HG03064 (cell line): ENCODE data around the gene RASA3.
"Not testable (repeated sequence)": the region's sequence is repeated elsewhere in the genome, so short reads cannot be mapped to it uniquely, and the experiment has no call there.

Experiments used
- ATAC-seq: cut with Tn5 transposase; IDR thresholded peaks from one replicate; pipeline ENCODE4 v1.9.1; 2021; ENCODE audit warnings: low read depth; ENCODE audit not compliant: unreplicated experiment

RASA3 gene

GRCh38 chr13:114143806-114144605 lies 11.6 kb upstream of the RASA3 start:
- peak; percentile 51 for ATAC-seq

DNA sequence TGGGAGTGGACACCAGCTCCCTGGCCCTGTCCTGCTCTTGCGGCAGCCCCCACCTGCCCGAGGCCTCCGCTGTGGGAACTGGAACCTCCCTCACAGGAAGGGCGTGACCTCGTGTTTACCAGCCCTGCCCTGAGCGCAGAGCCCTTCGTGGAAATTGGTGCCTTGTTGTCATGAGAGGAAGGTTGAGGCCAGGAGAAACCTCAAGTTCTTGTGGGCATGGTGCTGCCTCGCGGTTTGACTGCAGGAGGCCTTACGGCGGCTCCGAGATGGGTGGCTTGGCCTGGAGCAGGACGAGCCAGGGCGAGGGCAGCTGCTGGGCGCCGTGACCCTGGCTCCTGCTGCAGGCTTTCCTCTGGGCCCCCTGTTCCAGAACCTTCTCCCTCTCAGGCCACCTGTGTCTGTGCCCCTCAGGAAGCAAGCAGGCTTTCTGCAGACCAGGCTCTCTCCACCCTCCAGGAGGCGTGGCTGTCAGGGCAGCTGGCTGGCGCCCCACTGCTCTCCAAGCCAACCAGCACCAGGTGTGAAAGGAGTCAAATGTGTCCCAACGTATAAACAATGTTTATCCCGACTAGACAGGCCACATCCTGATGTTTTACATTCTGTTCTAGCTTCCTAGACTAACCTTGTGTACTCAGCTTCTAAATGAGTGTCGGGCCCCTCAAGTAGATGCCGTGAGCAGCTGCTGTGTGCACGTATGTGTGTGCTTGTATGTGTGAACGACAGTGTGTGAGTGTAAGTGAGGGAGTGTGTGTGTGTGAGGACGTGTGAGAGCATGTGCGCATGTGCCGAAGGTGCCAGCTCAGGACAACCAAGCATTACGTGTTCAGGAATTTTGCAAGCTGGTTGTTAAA lies 10.4 kb upstream of the RASA3 start:
- no peak for ATAC-seq

DNA sequence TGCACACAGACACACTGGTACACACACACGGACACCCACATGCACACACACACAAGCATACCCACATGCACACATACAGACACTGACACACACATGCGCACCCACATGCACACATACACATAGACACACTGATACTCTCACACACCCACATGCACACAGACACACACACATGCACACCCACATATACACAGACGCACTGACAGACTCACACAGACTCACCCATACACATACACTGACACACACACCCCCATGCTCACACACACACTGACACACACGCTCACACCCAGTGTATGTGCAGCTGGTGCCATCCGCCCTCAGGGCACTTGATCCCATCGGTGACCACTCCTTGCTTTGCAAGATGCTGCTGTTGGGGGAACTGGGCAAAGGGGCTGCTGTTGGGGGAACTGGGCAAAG lies 9.7 kb upstream of the RASA3 start:
- ATAC-seq = no peak

DNA sequence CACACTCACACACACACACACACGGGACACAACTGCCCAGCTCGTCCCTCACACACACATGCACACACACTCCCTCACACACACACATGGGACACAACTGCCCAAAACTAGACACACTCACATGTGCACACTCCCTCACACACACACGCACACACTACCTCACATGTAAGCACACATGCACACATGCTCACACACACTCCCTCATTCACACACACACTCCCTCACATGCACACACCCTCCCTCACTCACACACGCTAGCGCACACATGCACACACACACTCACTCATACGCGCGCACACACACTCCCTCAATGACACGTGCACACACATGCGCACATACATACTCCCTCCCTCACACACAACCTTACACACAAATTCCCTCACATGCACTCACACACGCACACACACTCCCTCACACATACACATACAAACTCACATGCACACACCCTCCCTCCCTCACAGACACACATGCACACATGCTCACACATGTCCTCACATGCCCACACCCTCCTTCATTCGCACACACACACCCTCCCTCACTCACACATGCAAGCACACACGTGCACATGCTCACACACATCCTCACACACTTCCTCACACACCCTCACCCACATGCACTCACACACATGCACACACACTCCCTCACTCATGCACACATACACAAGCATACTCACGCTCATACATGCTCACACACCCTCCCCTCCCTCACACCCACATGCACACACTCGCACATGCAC lies 9.0 kb upstream of the RASA3 start:
- ATAC-seq = no peak

DNA sequence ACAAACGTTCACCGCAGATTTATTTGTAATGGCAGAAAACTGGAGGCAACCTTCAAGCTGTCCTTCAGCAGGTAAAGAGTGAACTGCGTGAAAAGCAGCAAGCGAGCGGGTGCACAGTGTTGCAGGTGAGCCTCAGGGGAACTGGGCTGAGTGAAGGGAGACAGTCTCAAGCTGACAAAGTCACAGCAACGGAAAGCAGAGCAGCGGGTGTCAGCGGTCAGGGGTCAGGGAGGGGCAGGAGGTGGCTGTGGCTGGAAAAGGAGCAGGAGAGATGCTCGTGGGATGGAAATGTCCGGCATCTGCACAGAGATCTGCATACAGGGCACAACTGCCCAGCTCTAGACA lies 8.5 kb upstream of the RASA3 start:
- ATAC-seq = no peak

DNA sequence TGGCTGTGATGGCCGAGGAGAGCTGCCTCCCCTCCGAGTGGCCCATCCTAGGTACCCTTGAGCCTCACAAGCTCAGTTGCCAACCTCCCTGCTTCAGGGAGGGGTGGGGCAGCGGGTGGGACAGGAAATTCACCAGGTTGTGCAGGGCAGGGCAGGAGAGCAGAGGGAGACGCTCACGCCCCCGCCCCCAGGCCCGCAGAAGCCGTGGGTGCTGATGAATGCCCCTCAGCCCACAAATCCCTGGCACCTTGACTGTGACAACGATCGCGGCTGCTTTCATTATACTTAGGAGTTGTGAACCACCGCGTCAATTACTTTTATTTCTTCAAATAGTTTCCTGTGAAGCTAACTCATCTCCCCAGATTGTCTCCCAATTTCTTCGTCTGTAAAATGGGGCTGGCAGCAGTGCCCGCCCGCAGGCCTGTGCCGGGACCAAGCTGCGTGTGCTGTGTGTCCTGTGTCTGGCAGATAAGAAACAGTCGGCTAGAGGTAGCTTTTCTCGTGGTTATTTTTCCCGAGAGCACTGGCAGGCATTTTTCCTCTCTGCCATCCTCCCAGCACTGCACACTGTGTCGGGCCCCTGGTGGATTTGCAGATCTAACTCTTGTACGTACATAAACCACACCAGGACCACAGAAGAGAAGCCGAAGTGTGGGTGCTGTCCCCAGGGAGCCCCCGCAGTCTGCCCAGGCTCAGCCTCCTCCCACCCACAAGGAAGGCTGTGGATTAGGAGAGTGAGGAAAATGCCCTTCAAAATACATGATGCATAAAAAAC lies 7.9 kb upstream of the RASA3 start:
- no peak for ATAC-seq

DNA sequence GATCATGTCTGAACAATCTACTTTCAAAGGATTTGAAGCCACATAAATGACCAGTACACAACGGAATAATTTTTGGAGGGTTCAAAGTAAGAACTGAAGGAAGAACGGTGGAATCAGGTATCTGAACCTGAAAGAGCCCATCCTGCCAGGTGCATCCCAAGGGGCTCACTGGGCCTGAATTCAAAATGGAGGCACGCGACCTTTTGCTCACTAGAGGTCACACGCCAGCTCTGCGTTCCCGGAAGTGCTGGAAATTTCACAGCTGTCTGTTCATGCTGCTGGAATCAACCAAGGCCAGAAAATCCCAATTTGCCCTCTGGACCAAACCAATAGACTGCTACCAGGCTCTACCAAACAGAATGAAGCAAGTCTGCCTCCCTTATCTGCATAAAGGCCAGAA lies 4.2 kb upstream of the RASA3 start:
- ATAC-seq = no peak

DNA sequence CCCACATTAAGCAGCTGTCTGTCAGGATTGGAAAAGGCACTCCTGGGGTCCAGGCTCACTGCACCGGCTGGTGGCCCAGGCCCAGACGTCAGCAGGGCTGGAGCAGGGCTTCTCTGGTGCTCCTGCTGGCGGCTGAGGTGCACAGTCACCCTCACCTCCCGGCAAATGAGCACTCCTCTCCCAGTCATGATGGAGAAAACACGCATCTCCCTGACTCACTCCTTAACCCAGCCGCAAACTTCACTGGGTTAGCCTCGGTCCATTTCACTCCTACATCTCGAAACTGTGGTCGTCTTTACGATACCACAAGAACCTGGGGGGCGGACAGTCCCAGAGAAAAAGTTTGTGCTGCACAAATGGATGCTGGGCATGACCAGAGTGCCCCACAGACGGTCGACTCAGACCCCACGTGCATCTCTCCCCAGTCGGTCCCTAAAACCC lies 3.3 kb upstream of the RASA3 start:
- ATAC-seq = no peak

DNA sequence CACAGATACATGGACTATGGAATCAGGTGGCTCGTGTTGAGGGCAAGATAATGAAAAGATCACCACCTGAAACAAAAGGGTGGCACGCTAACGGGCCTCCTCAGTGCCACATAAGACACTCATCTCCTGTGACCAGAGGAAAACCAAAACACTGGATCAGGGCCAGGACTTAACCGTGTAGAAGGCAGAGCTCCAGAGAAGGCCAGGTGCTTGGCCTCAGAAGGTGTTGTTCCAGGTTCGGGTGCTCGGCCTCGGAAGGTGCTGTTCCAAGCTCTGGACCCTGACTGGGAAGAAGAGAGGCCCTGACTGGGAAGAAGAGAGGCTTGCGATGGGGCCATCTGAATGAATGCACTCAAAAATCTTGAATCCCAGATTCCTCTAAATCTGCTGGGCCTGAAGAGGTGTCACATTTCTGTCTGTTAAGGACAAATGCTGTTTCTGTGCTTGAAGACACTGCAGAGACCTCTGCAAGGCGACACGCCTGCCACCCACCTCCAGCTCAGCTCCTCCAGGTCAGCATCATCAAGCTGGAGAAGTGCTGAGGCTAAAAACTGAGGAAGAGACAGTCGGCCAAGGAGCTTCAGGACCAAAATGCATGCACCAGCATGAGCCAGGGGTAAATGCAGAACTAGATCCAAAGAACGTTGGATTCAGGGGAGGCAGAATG lies 2.7 kb upstream of the RASA3 start:
- ATAC-seq = no peak

DNA sequence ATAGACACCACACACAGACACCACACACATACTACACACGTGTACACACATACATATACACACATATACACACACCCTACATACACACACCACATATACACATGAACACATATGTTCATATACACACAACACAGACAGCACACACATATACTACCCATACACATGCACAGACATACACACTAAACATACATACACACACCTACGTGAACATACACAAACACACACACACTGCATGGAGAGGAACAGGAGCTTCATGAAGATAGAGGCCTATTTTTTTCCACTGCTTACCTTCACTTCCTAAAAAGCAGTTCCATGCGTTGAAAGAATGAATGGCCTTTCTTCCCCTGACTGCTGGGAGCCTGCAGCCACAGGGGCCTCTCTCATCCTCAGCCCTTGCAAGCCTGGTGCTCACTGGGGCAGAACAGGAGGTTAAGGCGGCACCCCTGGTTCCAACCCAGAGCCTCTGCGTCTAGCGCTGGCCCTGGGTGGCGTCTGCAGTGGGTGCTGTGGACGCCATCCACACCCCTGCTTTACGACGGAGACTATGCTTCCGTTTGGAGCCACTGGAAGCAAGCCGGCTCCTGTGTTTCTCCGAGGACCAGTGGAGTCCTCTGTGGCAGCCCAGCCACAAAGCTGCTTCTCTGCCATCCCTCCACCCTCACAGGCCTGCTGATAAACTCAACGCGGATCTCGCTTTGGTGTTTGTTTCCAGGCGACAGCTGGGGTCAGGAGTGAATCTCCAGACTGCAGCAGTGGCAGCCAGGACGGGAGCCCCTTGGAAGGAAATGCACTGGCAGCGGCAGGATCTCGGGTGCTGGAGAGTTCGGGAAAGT lies 1.9 kb upstream of the RASA3 start:
- ATAC-seq = no peak

GRCh38 chr13:114133552-114133951 lies 1.1 kb upstream of the RASA3 start:
- ATAC-seq = not testable (repeated sequence)

GRCh38 chr13:114133126-114133525 lies 703 bp upstream of the RASA3 start:
- not testable (repeated sequence) for ATAC-seq

- ATAC-seq = peak; percentile 5
Measured at GRCh38 chr13:114131583-114132418, 622 bp downstream of the RASA3 start.

- peak; percentile 26 for ATAC-seq
Measured at GRCh38 chr13:114130837-114131582, 1.4 kb downstream of the RASA3 start.

DNA sequence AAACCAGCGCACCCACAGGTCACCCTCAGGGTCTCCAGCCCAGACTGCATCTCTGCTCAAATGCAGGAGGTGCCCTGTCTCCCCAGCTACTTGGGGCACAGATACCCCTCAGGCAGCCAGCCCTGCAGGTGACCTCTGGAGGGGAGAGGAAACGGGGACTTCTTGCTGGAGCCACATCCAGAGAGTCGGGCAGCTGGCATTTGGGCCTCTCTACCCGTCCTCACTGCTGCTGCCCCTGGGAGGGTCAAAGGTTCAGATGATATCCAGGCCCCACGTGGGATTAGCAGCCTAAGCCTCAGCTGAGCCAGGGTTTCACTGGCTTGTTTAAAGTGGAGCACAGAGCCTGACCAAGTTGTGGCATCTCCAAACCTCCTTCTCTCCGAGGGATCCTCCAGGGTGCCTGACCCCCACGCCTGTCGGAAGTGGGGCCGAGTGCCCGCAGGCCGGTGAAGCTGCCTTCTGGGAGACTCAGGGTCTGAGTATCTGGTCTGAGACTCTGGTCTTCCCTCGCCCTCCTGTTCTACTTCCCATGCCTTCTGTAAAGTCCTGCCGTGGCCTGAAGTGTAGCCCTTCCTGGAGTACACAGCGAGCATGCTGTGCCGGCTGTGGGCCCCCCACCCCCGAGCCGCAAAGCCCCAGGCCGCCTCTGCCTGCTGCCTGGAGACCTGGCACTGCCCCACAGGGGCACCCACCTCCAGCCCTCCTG lies 2.1 kb downstream of the RASA3 start:
- ATAC-seq = peak; percentile 1

GRCh38 chr13:114129649-114130062 lies 2.8 kb downstream of the RASA3 start:
- ATAC-seq = no peak
